Loucy (cell line): ENCODE results near the gene PTPN2.

Source experiments
- EZH2phosphoT487 ChIP-seq: fragments of 200-600 bp; IDR thresholded peaks from 2 replicates; pipeline ENCODE4 v1.6.1; 2018; ENCODE audit warnings: antibody characterized with exemption, mild to moderate bottlenecking, moderate library complexity, borderline replicate concordance
- TF ChIP-seq, protein P1 (sequence below): fragments of 200-600 bp; sonication (generic); conservative IDR thresholded peaks from 2 replicates; pipeline ENCODE4 v1.5.1; 2014; ENCODE audit warnings: mild to moderate bottlenecking, antibody characterized with exemption, low read length

GRCh38 chr18:12772111-12772510, 111.9 kb downstream of the PTPN2 start:
- TF ChIP-seq, protein P1, sequence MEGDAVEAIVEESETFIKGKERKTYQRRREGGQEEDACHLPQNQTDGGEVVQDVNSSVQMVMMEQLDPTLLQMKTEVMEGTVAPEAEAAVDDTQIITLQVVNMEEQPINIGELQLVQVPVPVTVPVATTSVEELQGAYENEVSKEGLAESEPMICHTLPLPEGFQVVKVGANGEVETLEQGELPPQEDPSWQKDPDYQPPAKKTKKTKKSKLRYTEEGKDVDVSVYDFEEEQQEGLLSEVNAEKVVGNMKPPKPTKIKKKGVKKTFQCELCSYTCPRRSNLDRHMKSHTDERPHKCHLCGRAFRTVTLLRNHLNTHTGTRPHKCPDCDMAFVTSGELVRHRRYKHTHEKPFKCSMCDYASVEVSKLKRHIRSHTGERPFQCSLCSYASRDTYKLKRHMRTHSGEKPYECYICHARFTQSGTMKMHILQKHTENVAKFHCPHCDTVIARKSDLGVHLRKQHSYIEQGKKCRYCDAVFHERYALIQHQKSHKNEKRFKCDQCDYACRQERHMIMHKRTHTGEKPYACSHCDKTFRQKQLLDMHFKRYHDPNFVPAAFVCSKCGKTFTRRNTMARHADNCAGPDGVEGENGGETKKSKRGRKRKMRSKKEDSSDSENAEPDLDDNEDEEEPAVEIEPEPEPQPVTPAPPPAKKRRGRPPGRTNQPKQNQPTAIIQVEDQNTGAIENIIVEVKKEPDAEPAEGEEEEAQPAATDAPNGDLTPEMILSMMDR = no peak
- no peak for TF ChIP-seq EZH2phosphoT487
